Ovary (tissue), 9 donors: Measurements from ENCODE around the gene TENT5C. TPM values are rescaled to one million over a fixed set of nuclear protein-coding genes. Genes with fewer than 3 reads are reported as not detected.

ENCODE experiments used
- DNase-seq, 5 donors: peaks; one replicate each; pipeline ENCODE4 v3.0.0-alpha.2; 2019 to 2020
- H3K27ac ChIP-seq, 2 donors: fragments of 200-600 bp; one replicate each; pipeline versions ENCODE4 v1.5.1 to v1.8.0; 2019 to 2022
- H3K27me3 ChIP-seq: fragments of 200-600 bp; one replicate; pipeline ENCODE4 v1.8.0; 2022
- H3K36me3 ChIP-seq: fragments of 200-600 bp; sonication (generic); one replicate; pipeline ENCODE4 v1.5.1; 2019
- H3K4me1 ChIP-seq: one replicate; pipeline ENCODE4 v1.8.1; 2013; ENCODE audit warnings: mild to moderate bottlenecking, moderate library complexity; ENCODE audit not compliant: insufficient read depth
- H3K4me3 ChIP-seq: fragments of 200-600 bp; sonication (generic); one replicate; pipeline ENCODE4 v1.5.1; 2017
- H3K9me3 ChIP-seq, 2 donors: fragments of 200-600 bp in 1 of 2; sonication (generic) in 1 of 2; one replicate each; pipeline versions ENCODE4 v1.5.1 to v1.8.1; 2013 to 2019; ENCODE audit warnings: mild to moderate bottlenecking in 1 of 2, moderate library complexity in 1 of 2
- EP300 ChIP-seq: sonication (generic); formaldehyde crosslinking; IDR thresholded peaks from one replicate; pipeline ENCODE4 v1.6.1; 2017; ENCODE audit warnings: antibody characterized with exemption
- POLR2A ChIP-seq: fragments of 450-650 bp; IDR thresholded peaks from one replicate; pipeline ENCODE4 v1.6.1; 2017; ENCODE audit warnings: antibody characterized with exemption, mild to moderate bottlenecking, moderate library complexity
- WGBS, 3 donors: extraction: QIAGEN DNeasy Blood & Tissue Kit in 1 of 3; methylation state at CpG; one replicate each; pipeline versions ENCODE4 v1.1.5 to v1.1.7; 2013 to 2017; 5-methylcytosine and 5-hydroxymethylcytosine counted together
- intact Hi-C, 4 donors: fragments of 100-400 bp; cut with DNase I; formaldehyde crosslinking; loops; one replicate each; pipeline versions ENCODE4 v1.11.0 to v1.15.1; 2022 to 2023
- polyA plus RNA-seq, 2 donors: library from polyadenylated mRNA; stranded (reverse); fragments of 200-250 nt in 1 of 2; fragments of 350-450 nt in 1 of 2; fragmentation: Illumina TruSeq in 1 of 2; extraction: RNeasy Lipid Tissue Mini Kit (QIAGEN cat#74804) in 1 of 2; gene quantifications; one replicate each; pipeline ENCODE4 v1.2.3, GENCODE V29; 2013 to 2014
- total RNA-seq, 7 donors: library from RNA; depleted of rRNA in 2 of 7; stranded (reverse); fragments of >200 nt in 2 of 7; fragmentation: NEBNext Ultra II Directional in 3 of 7; extraction: Animal tissue kit (Norgen Biotek cat#: 25700) in 3 of 7; gene quantifications; one replicate each; pipeline versions ENCODE4 v1.1.0 to v1.2.4, GENCODE V29; 2016 to 2023
- TF ChIP-seq, protein P1 (sequence below), 3 donors: fragments of 450-650 bp in 2 of 3; fragments of 200-600 bp in 1 of 3; IDR thresholded peaks; one replicate each; pipeline versions ENCODE4 v1.5.1 to v1.8.0; 2016 to 2022; ENCODE audit warnings: antibody characterized with exemption in 3 of 3, mild to moderate bottlenecking in 1 of 3
- donor health status: DM: no; HTN: no; CAD: no; lungs with moderate emphysema.
- donor health status: DM: no; HTN: no; CAD: no.
- donor health status: Bipolar disorder and iron deficiency.
- donor health status: DM: yes; HTN: yes; CAD: no.
- donor health status: DM: no; HTN: no; CAD: no.
- donor health status: DM: yes; HTN: yes; CAD: no.

TENT5C gene
- total and polyA plus RNA-seq, 9 donors, result 2.6 to 24.7 (median 11.4) TPM

GRCh38 chr1:117610036-117610435 lies 4.2 kb downstream of the TENT5C start:
- Histone ChIP-seq H3K27me3 (no peaks in the 10 kb centered on the region), H3K4me3 (no peak overlapping the region), H3K4me1 (peaks cover 3% of the 10 kb centered on the region), H3K36me3 (no peaks in the 10 kb centered on the region), H3K27ac (no peak overlapping the region), H3K9me3 (no peaks in the 10 kb centered on the region)
- TF ChIP-seq, protein P1, sequence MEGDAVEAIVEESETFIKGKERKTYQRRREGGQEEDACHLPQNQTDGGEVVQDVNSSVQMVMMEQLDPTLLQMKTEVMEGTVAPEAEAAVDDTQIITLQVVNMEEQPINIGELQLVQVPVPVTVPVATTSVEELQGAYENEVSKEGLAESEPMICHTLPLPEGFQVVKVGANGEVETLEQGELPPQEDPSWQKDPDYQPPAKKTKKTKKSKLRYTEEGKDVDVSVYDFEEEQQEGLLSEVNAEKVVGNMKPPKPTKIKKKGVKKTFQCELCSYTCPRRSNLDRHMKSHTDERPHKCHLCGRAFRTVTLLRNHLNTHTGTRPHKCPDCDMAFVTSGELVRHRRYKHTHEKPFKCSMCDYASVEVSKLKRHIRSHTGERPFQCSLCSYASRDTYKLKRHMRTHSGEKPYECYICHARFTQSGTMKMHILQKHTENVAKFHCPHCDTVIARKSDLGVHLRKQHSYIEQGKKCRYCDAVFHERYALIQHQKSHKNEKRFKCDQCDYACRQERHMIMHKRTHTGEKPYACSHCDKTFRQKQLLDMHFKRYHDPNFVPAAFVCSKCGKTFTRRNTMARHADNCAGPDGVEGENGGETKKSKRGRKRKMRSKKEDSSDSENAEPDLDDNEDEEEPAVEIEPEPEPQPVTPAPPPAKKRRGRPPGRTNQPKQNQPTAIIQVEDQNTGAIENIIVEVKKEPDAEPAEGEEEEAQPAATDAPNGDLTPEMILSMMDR (IDR thresholded peaks at IDR 0.05), result no peak
- TF ChIP-seq POLR2A (no peak), EP300 (no peak)
- WGBS, 3 donors, result 49 to 79% (median 76%) methylated on average over 4 of the region's 4 CpGs
- intact Hi-C loops, result no loop called here
- DNase-seq, result no peak

- Histone ChIP-seq H3K4me1 (peaks cover 3% of the 10 kb centered on the region), H3K27me3 (no peaks in the 10 kb centered on the region), H3K9me3 (no peaks in the 10 kb centered on the region), H3K27ac (no peak overlapping the region), H3K4me3 (no peak overlapping the region), H3K36me3 (no peaks in the 10 kb centered on the region)
- DNase-seq, result no peak
- TF ChIP-seq POLR2A (no peak), EP300 (no peak)
- TF ChIP-seq, protein P1 (IDR thresholded peaks at IDR 0.05), result no peak
- 88 to 90% (median 89%) methylated on average over 5 of the region's 5 CpGs for WGBS, 3 donors
- intact Hi-C loops, result no loop called here
Measured at GRCh38 chr1:117611121-117611601, 5.3 kb downstream of the TENT5C start.

- no peaks in the 10 kb centered on the region for H3K36me3 ChIP-seq
- no peak for DNase-seq
- no peaks in the 10 kb centered on the region for H3K27me3 ChIP-seq
- H3K4me3 ChIP-seq, result no peak overlapping the region
- no peaks in the 10 kb centered on the region for H3K9me3 ChIP-seq
- 62 to 65% (median 64%) methylated on average over 3 of the region's 3 CpGs for WGBS, 3 donors
- TF ChIP-seq EP300 (no peak), POLR2A (no peak)
- TF ChIP-seq, protein P1 (IDR thresholded peaks at IDR 0.05), result no peak
- H3K27ac ChIP-seq, result no peak overlapping the region
- H3K4me1 ChIP-seq, result peaks cover 3% of the 10 kb centered on the region
- intact Hi-C loops, result no loop called here
Measured at GRCh38 chr1:117611894-117612483, 6.1 kb downstream of the TENT5C start.

- WGBS, 3 donors, result 70 to 82% (median 73%) methylated on average over 7 of the region's 7 CpGs
- Histone ChIP-seq H3K4me1 (peaks cover 3% of the 10 kb centered on the region), H3K4me3 (no peak overlapping the region), H3K36me3 (no peaks in the 10 kb centered on the region), H3K9me3 (no peaks in the 10 kb centered on the region), H3K27me3 (no peaks in the 10 kb centered on the region), H3K27ac (no peak overlapping the region)
- no peak for TF ChIP-seq POLR2A
- TF ChIP-seq EP300, result no peak
- TF ChIP-seq, protein P1 (IDR thresholded peaks at IDR 0.05), result no peak
- DNase-seq, result no peak
- intact Hi-C loops, result no loop called here
Measured at GRCh38 chr1:117612517-117613248, 6.8 kb downstream of the TENT5C start.
